GM21737 (cell line): Measurements from ENCODE around the gene POP7.

Experiments
- ATAC-seq: cut with Tn5 transposase; IDR thresholded peaks from one replicate; pipeline ENCODE4 v1.9.1; 2021; ENCODE audit warnings: mild to moderate bottlenecking, moderate library complexity; ENCODE audit not compliant: unreplicated experiment

POP7 gene

DNA sequence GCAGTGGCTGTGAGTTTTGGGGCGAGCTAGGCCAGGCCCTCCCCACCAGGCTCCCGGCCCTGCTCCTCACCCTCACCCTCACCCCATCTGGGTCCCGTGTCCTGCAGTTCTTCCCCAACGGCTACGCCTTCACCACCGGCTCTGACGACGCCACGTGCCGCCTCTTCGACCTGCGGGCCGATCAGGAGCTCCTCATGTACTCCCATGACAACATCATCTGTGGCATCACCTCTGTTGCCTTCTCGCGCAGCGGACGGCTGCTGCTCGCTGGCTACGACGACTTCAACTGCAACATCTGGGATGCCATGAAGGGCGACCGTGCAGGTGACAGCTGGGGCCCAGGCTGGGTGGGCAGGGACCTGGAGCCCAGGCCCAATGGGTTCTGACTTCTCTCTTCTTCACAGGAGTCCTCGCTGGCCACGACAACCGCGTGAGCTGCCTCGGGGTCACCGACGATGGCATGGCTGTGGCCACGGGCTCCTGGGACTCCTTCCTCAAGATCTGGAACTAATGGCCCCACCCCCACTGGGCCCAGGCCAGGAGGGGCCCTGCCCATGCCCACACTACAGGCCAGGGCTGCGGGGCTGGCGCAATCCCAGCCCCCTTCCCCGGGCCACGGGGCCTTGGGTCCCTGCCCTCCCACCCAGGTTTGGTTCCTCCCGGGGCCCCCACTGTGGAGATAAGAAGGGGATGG is 27.5 kb upstream of the POP7 start:
- ATAC-seq, result no peak

- ATAC-seq, result no peak
Measured at GRCh38 chr7:100679129-100679926, 26.6 kb upstream of the POP7 start.

GRCh38 chr7:100679927-100680575 is 25.9 kb upstream of the POP7 start:
- ATAC-seq, result no peak

GRCh38 chr7:100680576-100681271 is 25.2 kb upstream of the POP7 start:
- no peak for ATAC-seq

- no peak for ATAC-seq
Measured at GRCh38 chr7:100681491-100682227, 24.3 kb upstream of the POP7 start.

DNA sequence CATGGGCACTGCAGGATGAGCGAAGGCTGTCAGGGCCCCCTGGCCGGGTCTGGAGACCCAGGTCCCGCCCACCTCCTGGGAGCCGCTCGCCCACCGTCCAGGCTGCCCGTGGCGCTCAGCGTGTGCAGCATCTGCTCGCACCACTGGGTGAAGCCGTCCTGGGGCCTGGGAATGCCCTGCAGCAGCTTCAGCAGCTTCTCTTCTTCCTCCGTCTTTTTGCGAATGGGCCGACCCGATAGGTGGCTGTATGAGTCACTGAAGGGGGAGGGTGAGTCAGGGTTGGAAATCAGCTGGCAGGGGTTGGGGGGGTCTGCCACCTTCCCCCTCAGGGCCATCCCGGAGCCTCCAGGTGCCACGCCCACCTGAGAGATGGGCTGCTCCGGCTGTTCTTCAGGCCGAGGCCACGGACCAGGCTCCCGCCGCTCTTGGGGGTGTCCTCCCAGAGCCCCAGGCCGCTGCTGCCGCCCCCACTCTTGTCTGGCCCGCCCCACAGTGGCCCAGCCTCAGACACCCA is 23.6 kb upstream of the POP7 start:
- no peak for ATAC-seq

- ATAC-seq, result no peak
Measured at GRCh38 chr7:100682991-100683658, 22.8 kb upstream of the POP7 start.

- no peak for ATAC-seq
Measured at GRCh38 chr7:100683659-100684533, 22.0 kb upstream of the POP7 start.

DNA sequence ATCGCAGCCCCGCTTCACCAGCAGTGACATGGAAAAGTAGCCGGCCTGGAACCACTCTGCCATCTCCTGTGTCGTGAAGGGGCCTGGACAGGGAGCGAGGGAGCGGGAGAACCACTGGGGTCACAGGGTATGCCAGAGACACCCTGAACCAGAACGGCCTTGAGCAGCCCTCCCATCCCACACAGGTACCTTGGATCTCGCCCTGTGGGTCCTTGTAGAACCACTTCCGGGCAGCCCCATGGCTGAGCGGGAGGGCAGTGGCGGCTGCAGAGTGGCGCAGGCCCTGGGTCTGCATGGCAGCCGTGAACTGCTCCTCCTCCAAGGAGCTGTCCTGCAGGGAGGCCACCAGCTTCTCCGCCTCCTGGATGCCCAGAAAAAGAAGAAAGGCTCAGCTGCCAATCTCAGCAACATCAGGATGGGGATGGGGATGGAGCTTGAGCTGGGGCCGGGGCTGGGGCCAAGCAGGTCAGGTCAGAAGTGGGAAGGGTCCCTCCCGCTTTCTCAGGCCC is 21.3 kb upstream of the POP7 start:
- no peak for ATAC-seq

- ATAC-seq, result no peak
Measured at GRCh38 chr7:100685049-100685605, 20.8 kb upstream of the POP7 start.

DNA sequence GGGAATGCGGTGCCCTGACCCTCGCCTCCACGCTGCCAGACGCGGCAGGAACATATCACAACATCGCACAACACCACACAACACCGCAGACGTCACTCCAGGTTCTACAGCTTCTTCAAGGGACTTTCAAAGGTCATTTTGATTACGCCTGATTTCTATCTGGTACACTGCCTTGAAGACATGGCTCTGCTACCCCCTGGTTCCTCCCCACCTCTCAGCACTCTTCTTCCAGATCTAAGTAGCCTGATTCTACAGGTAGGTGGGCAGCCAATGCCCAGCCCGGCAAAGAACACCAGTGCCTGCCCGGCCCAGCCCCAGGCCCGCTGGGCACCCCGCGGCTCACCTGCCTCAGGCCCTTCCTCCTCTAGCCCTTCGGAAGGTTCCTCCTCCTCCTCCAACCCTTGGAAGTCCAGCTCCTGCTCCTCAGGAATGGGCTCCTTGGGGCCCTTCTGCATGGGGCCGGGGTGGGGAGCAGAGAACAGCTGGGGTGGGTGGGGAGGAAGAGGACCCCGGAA is 20.2 kb upstream of the POP7 start:
- ATAC-seq, result no peak

GRCh38 chr7:100686201-100686821 is 19.6 kb upstream of the POP7 start:
- no peak for ATAC-seq

DNA sequence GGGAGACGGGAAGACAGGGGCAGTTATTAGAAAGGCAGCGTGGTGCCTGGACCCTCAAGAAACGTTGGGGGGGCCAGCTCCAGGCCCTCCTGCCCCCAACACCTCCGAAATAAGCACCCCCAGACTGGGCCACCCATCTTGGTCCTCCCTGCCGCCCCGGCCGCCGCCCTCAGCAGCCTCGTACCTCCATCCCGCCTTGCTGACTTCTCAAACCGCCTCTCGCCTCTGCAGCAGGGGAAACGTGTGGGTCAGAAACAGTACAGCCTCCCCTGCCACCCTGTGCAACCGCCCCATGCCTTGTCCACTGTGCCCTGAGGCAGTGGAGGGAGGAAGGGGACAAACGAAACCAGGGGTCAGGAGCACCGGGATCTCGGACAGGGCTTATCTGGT is 19.1 kb upstream of the POP7 start:
- ATAC-seq, result no peak

GRCh38 chr7:100687261-100687660 is 18.7 kb upstream of the POP7 start:
- no peak for ATAC-seq

DNA sequence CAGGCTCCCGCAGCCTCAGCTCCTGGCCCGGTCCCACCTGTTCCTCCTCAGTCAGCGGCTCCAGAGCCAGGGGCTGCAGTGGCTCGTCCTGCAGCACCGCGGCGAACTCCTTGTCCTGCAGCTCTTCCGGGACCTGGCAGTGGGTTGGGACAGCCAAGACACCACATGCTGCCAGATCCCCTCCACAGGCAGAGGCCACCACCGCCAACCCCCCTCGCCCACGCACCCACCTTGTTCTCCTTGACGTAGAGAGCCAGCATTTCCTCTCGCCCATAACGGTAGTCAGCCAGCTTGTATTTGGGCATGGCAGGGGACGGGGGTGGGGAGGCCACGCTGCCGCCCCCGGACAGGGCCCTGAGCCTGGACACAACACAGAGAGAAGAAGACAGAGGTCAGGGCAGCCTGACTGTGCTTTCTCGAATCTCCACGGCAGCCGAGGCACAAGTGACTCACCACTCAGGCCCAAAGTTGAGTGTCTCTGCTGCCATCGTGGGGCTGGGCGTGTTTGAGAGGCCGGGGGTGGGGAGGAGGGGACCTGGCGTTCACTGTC is 18.1 kb upstream of the POP7 start:
- no peak for ATAC-seq

DNA sequence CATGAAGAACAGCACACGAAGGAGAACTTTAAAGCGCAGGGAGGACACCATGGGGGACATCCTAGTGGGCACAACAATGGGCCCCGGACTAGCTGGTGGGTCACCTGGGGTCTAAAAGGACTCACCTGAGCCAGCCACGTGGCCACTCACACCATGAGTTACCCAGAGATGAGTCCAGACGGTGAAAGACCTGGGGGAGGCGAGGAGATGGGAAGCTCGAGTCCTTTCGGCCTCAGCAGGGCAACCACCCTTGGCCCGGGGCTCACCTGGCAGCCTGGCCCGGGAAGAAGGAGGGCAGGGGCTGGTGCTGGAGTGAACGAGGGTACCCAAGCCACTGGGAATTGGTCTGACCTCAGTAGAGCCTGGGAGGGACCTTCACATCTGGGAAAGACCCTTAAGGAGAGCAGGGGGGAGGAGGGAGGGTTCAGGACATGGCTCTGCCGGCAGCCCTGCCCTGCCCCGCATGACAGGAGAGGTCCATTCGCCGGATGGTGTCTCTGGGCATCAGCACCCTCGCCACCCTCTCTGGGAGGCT is 17.5 kb upstream of the POP7 start:
- no peak for ATAC-seq
